Measurements from ENCODE around the gene PRKCI.

PRKCI gene

DNA sequence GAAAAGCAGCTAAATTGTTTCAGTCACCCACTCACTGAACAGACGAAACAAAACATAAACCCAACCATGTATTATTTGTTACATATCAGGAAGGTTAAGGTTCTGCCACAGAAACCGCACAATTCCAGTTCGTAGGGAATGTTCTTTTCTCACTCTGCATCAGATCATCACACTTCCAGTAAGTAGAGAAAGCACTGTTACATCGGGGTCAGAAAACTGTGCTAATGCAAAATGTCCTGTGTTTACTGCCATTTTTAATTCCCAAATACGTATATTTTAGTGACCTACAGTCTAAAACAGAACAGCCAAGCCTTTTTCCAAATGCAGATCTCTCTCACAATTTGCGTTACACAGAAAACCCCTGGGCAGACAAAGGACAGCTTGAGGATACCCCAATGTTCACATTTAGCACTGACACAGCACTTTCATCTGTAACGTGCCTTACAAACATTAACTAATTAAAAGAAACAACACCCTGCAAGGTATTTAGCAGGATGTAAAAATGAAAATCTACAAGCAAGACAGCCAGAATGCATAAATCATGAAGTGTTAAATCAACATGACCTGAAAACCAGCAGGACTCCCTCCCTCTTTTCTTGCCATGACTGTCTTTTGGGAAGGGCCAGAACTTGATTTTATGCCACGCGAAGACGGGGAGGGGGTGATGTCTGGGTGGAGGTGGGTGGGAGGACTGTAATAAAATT is 100.5 kb downstream of the PRKCI start:
- Histone ChIP-seq H3F3A (ENCODE audit: control insufficient read depth, insufficient read depth) (no peaks in the 10 kb centered on the region), H4K20me1 (ENCODE audit: control insufficient read depth, insufficient read depth, low read depth, low read length) (no peaks in the 10 kb centered on the region), H3K4me3 (ENCODE audit: low read length) (no peak overlapping the region), H3K27ac (ENCODE audit: low read depth, low read length) (no peak overlapping the region), H3K4me1 (ENCODE audit: control insufficient read depth, low read length) (0 out of 2 replicates have a peak, but pooled peaks cover 4% of the 10 kb centered on the region), H3K27me3 (ENCODE audit: control insufficient read depth, low read length) (no peaks in the 10 kb centered on the region), H3K4me2 (ENCODE audit: low read length) (no peak overlapping the region), H3K9me3 (ENCODE audit: control insufficient read depth, insufficient read depth, low read length) (no peaks in the 10 kb centered on the region), H3K36me3 (ENCODE audit: control insufficient read depth, low read length) (no peaks in the 10 kb centered on the region), H3K9me2 (replicated peaks; ENCODE audit: control insufficient read depth, low read length) (no peaks in the 10 kb centered on the region), H3K79me2 (ENCODE audit: control insufficient read depth, low read length) (no peaks in the 10 kb centered on the region)
- no peak for TF ChIP-seq EZH2phosphoT487 (IDR thresholded peaks at IDR 0.05; ENCODE audit: borderline replicate concordance, low read length)
- TF ChIP-seq, protein P1, sequence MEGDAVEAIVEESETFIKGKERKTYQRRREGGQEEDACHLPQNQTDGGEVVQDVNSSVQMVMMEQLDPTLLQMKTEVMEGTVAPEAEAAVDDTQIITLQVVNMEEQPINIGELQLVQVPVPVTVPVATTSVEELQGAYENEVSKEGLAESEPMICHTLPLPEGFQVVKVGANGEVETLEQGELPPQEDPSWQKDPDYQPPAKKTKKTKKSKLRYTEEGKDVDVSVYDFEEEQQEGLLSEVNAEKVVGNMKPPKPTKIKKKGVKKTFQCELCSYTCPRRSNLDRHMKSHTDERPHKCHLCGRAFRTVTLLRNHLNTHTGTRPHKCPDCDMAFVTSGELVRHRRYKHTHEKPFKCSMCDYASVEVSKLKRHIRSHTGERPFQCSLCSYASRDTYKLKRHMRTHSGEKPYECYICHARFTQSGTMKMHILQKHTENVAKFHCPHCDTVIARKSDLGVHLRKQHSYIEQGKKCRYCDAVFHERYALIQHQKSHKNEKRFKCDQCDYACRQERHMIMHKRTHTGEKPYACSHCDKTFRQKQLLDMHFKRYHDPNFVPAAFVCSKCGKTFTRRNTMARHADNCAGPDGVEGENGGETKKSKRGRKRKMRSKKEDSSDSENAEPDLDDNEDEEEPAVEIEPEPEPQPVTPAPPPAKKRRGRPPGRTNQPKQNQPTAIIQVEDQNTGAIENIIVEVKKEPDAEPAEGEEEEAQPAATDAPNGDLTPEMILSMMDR (IDR thresholded peaks at IDR 0.05; ENCODE audit: low read depth, low read length, poor library complexity, severe bottlenecking) = no peak

DNA sequence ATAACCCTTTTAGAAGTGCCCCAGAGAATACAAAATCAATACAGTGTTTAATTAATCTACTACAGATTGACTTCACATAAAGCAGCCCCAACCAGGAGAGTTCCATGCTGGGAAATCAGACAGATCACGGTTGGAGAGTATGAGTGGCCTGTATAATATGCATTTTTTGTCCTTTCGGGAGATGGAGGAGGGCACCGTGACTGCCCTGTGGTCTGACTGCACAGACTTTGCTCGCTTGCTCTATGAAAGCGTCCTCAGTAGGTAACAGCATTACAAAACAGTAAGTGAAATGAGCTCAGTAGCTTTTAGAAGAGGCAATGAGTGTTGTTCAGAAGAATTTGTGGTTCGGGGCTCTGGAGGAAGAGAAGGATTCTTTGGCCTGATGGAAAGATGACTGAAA is 101.1 kb downstream of the PRKCI start:
- no peaks in the 10 kb centered on the region for H3F3A ChIP-seq (ENCODE audit: control insufficient read depth, insufficient read depth)
- peaks cover under 1% of the 10 kb centered on the region; the same call in 1 of the 2 replicates for H3K9me3 ChIP-seq (ENCODE audit: control insufficient read depth, insufficient read depth, low read length)
- H3K79me2 ChIP-seq (ENCODE audit: control insufficient read depth, low read length) = no peaks in the 10 kb centered on the region
- no peaks in the 10 kb centered on the region for H3K36me3 ChIP-seq (ENCODE audit: control insufficient read depth, low read length)
- H3K4me2 ChIP-seq (ENCODE audit: low read length) = no peak overlapping the region
- no peak overlapping the region for H3K27ac ChIP-seq (ENCODE audit: low read depth, low read length)
- H4K20me1 ChIP-seq (ENCODE audit: control insufficient read depth, insufficient read depth, low read depth, low read length) = no peaks in the 10 kb centered on the region
- no peaks in the 10 kb centered on the region for H3K27me3 ChIP-seq (ENCODE audit: control insufficient read depth, low read length)
- TF ChIP-seq EZH2phosphoT487 (IDR thresholded peaks at IDR 0.05; ENCODE audit: borderline replicate concordance, low read length) = no peak
- TF ChIP-seq, protein P1 (IDR thresholded peaks at IDR 0.05; ENCODE audit: low read depth, low read length, poor library complexity, severe bottlenecking) = no peak
- 0 out of 2 replicates have a peak, but pooled peaks cover 4% of the 10 kb centered on the region for H3K4me1 ChIP-seq (ENCODE audit: control insufficient read depth, low read length)
- H3K4me3 ChIP-seq (ENCODE audit: low read length) = no peak overlapping the region
- H3K9me2 ChIP-seq (replicated peaks; ENCODE audit: control insufficient read depth, low read length) = no peaks in the 10 kb centered on the region

DNA sequence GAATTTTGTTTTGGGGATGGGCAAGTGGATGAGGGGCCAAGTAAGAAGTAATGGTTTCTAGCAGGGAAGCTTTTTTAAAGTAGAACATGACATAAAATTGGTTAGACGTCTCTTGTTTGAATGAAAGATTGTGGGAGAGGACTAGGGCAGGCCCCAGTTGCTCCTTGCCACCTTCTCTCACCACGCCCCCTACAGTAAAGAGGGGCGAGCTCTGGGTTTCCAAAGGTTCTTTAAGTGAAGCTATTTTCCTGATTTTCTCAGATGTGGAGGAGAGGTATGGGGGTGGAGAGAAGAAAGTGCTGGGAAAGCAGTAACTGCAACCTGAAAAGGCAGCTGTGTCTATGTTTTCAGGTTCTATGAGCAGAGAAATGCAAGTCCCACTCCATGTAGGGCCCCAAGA is 102.7 kb downstream of the PRKCI start:
- no peak for TF ChIP-seq EZH2phosphoT487 (IDR thresholded peaks at IDR 0.05; ENCODE audit: borderline replicate concordance, low read length)
- TF ChIP-seq, protein P1 (IDR thresholded peaks at IDR 0.05; ENCODE audit: low read depth, low read length, poor library complexity, severe bottlenecking) = peak; percentile 29
- H3F3A ChIP-seq (ENCODE audit: control insufficient read depth, insufficient read depth) = no peaks in the 10 kb centered on the region
- no peaks in the 10 kb centered on the region for H3K36me3 ChIP-seq (ENCODE audit: control insufficient read depth, low read length)
- no peaks in the 10 kb centered on the region for H3K27me3 ChIP-seq (ENCODE audit: control insufficient read depth, low read length)
- no peaks in the 10 kb centered on the region for H3K9me2 ChIP-seq (replicated peaks; ENCODE audit: control insufficient read depth, low read length)
- H3K9me3 ChIP-seq (ENCODE audit: control insufficient read depth, insufficient read depth, low read length) = peaks cover 3% of the 10 kb centered on the region; the same call in 1 of the 2 replicates
- no peak overlapping the region for H3K4me3 ChIP-seq (ENCODE audit: low read length)
- H3K4me1 ChIP-seq (ENCODE audit: control insufficient read depth, low read length) = 0 out of 2 replicates have a peak, but pooled peaks cover 4% of the 10 kb centered on the region
- H3K79me2 ChIP-seq (ENCODE audit: control insufficient read depth, low read length) = no peaks in the 10 kb centered on the region
- no peak overlapping the region for H3K4me2 ChIP-seq (ENCODE audit: low read length)
- H3K27ac ChIP-seq (ENCODE audit: low read depth, low read length) = no peak overlapping the region
- no peaks in the 10 kb centered on the region for H4K20me1 ChIP-seq (ENCODE audit: control insufficient read depth, insufficient read depth, low read depth, low read length)
